H9 (cell line): ENCODE results near the gene KIF14. TPM values are rescaled to one million over a fixed set of nuclear protein-coding genes. Genes with fewer than 3 reads are reported as not detected.

Experiments used
- DNase-seq: peaks from one replicate; pipeline ENCODE4 v3.0.0-alpha.2; 2017
- H2AFZ ChIP-seq: one replicate; pipeline ENCODE4 v1.6.1; 2013; ENCODE audit warnings: mild to moderate bottlenecking, low read length, control low read depth, moderate library complexity
- H2AK5ac ChIP-seq: 2 replicates; pipeline ENCODE4 v1.6.1; 2013; ENCODE audit warnings: low read length, control low read depth, mixed read lengths; ENCODE audit not compliant: insufficient read length
- H2BK120ac ChIP-seq: one replicate; pipeline ENCODE4 v1.6.1; 2013; ENCODE audit warnings: low read depth, mild to moderate bottlenecking, low read length, control low read depth, inconsistent platforms; ENCODE audit not compliant: poor library complexity, severe bottlenecking
- H2BK12ac ChIP-seq: 2 replicates; pipeline ENCODE4 v1.6.1; 2013; ENCODE audit warnings: low read length, control low read depth, mixed read lengths, low read depth; ENCODE audit not compliant: insufficient read length
- H2BK15ac ChIP-seq: 2 replicates; pipeline ENCODE4 v1.6.1; 2013; ENCODE audit warnings: low read depth, low read length, control low read depth
- H2BK20ac ChIP-seq: one replicate; pipeline ENCODE4 v1.6.1; 2013; ENCODE audit warnings: low read depth, mild to moderate bottlenecking, low read length, control low read depth, inconsistent platforms; ENCODE audit not compliant: poor library complexity, severe bottlenecking
- H2BK5ac ChIP-seq: 2 replicates; pipeline ENCODE4 v1.6.1; 2013; ENCODE audit warnings: low read length, control low read depth, mixed read lengths; ENCODE audit not compliant: insufficient read length
- H3K14ac ChIP-seq: 2 replicates; pipeline ENCODE4 v1.6.1; 2013; ENCODE audit warnings: low read length, control low read depth; ENCODE audit not compliant: insufficient read depth
- H3K18ac ChIP-seq: 2 replicates; pipeline ENCODE4 v1.6.1; 2013; ENCODE audit warnings: low read depth, mild to moderate bottlenecking, mixed read lengths, low read length, control low read depth; ENCODE audit not compliant: insufficient read length
- H3K23ac ChIP-seq: 2 replicates; pipeline ENCODE4 v1.6.1; 2013; ENCODE audit warnings: low read length, control low read depth, mixed read lengths, low read depth; ENCODE audit not compliant: insufficient read length
- H3K23me2 ChIP-seq: 2 replicates; pipeline ENCODE4 v1.6.1; 2013; ENCODE audit warnings: low read depth, mild to moderate bottlenecking, mixed read lengths, low read length, control low read depth; ENCODE audit not compliant: insufficient read length, poor library complexity, severe bottlenecking
- H3K27ac ChIP-seq: 2 replicates; pipeline ENCODE4 v1.5.1; 2013; ENCODE audit warnings: low read length, control low read depth, mixed read lengths, low read depth; ENCODE audit not compliant: insufficient read length
- H3K27me3 ChIP-seq: 2 replicates; pipeline ENCODE4 v1.6.1; 2013; ENCODE audit warnings: low read length, control low read depth, inconsistent platforms; ENCODE audit not compliant: insufficient read depth
- H3K4ac ChIP-seq: 2 replicates; pipeline ENCODE4 v1.6.1; 2013; ENCODE audit warnings: low read depth, mild to moderate bottlenecking, control low read depth, inconsistent platforms, low read length, moderate library complexity
- H3K4me1 ChIP-seq: 2 replicates; pipeline ENCODE4 v1.6.1; 2013; ENCODE audit warnings: low read length, control low read depth, inconsistent platforms; ENCODE audit not compliant: insufficient read depth
- H3K4me2 ChIP-seq: 2 replicates; pipeline ENCODE4 v1.6.1; 2013; ENCODE audit warnings: low read length, control low read depth, mixed read lengths; ENCODE audit not compliant: insufficient read length, insufficient read depth
- H3K56ac ChIP-seq: 2 replicates; pipeline ENCODE4 v1.6.1; 2013; ENCODE audit warnings: low read depth, mild to moderate bottlenecking, mixed read lengths, low read length, control low read depth; ENCODE audit not compliant: insufficient read length
- H3K79me1 ChIP-seq: 2 replicates; pipeline ENCODE4 v1.6.1; 2013; ENCODE audit warnings: low read depth, mild to moderate bottlenecking, moderate library complexity, low read length, control low read depth, inconsistent platforms; ENCODE audit not compliant: insufficient read depth, poor library complexity, severe bottlenecking
- H3K79me2 ChIP-seq: 2 replicates; pipeline ENCODE4 v1.6.1; 2013; ENCODE audit warnings: low read length, control low read depth, inconsistent platforms; ENCODE audit not compliant: insufficient read depth
- H3K9ac ChIP-seq: 2 replicates; pipeline ENCODE4 v1.6.1; 2013; ENCODE audit warnings: low read length, control low read depth, mixed read lengths; ENCODE audit not compliant: insufficient read length; ENCODE audit errors: extremely low read depth
- H3K9me3 ChIP-seq: one replicate; pipeline ENCODE4 v1.6.1; 2013; ENCODE audit warnings: low read depth, low read length, inconsistent platforms; ENCODE audit not compliant: control insufficient read depth
- H3T11ph ChIP-seq: one replicate; pipeline ENCODE4 v1.6.1; 2013; ENCODE audit warnings: mild to moderate bottlenecking, low read length, control low read depth, inconsistent platforms
- H4K20me1 ChIP-seq: one replicate; pipeline ENCODE4 v1.6.1; 2013; ENCODE audit not compliant: control insufficient read depth, insufficient read length, insufficient read depth
- H4K5ac ChIP-seq: 2 replicates; pipeline ENCODE4 v1.6.1; 2013; ENCODE audit warnings: low read depth, mild to moderate bottlenecking, mixed read lengths, low read length, control low read depth; ENCODE audit not compliant: insufficient read length
- H4K8ac ChIP-seq: replicated peaks from 2 replicates; pipeline ENCODE4 v1.6.1; 2013; ENCODE audit warnings: low read length, control low read depth, mixed read lengths, low read depth; ENCODE audit not compliant: insufficient read length
- H4K91ac ChIP-seq: 2 replicates; pipeline ENCODE4 v1.6.1; 2013; ENCODE audit warnings: low read depth, mild to moderate bottlenecking, moderate library complexity, mixed read lengths, low read length, control low read depth; ENCODE audit not compliant: insufficient read length
- H3K27ac Mint-ChIP-seq, 3 experiments: 2 replicates in 2 of 3; 3 replicates in 1 of 3; pipeline ENCODE4 v1.8.0; 2020 to 2021; ENCODE audit warnings: mixed read lengths in 3 of 3, mild to moderate bottlenecking in 1 of 3, moderate library complexity in 1 of 3
- H3K27me3 Mint-ChIP-seq: 2 replicates; pipeline ENCODE4 v1.8.0; 2021; ENCODE audit warnings: low read depth, mild to moderate bottlenecking, moderate library complexity, mixed read lengths
- H3K36me3 Mint-ChIP-seq, 3 experiments: 2 replicates in 2 of 3; 3 replicates in 1 of 3; pipeline ENCODE4 v1.8.0; 2020 to 2021; ENCODE audit warnings: low read depth in 3 of 3, mixed read lengths in 3 of 3; ENCODE audit not compliant: insufficient read depth in 1 of 3
- H3K4me1 Mint-ChIP-seq, 2 experiments: 2 replicates each; pipeline ENCODE4 v1.8.0; 2020; ENCODE audit warnings: mixed read lengths in 2 of 2
- H3K4me3 Mint-ChIP-seq, 2 experiments: 2 replicates in 1 of 2; 3 replicates in 1 of 2; pipeline ENCODE4 v1.8.0; 2020 to 2021; ENCODE audit warnings: mild to moderate bottlenecking in 2 of 2, mixed read lengths in 2 of 2, moderate library complexity in 1 of 2
- H3K9me3 Mint-ChIP-seq, 2 experiments: 2 replicates in 1 of 2; 3 replicates in 1 of 2; pipeline ENCODE4 v1.8.0; 2020; ENCODE audit warnings: mild to moderate bottlenecking in 2 of 2, mixed read lengths in 2 of 2, moderate library complexity in 1 of 2
- CTCF ChIP-seq: fragments of 200-600 bp; sonication (generic); conservative IDR thresholded peaks from 3 replicates; pipeline ENCODE4 v1.8.0; 2021; ENCODE audit warnings: antibody characterized with exemption, mild to moderate bottlenecking
- WGBS: extraction: QIAGEN DNeasy Blood & Tissue Kit; methylation state at CpG from one replicate; pipeline ENCODE4 v1.1.7; 2013; ENCODE audit warnings: missing lambda C conversion rate, low lambda C conversion rate, mixed read lengths; ENCODE audit not compliant: insufficient read length; ENCODE audit errors: extremely low coverage; 5-methylcytosine and 5-hydroxymethylcytosine counted together
- total RNA-seq: library from RNA; stranded (reverse); gene quantifications from 2 replicates; pipeline ENCODE4 v1.2.1, GENCODE V29; 2021

Gene KIF14
- total RNA-seq, 1 experiment from 2014 or later: 18.2 TPM

DNA sequence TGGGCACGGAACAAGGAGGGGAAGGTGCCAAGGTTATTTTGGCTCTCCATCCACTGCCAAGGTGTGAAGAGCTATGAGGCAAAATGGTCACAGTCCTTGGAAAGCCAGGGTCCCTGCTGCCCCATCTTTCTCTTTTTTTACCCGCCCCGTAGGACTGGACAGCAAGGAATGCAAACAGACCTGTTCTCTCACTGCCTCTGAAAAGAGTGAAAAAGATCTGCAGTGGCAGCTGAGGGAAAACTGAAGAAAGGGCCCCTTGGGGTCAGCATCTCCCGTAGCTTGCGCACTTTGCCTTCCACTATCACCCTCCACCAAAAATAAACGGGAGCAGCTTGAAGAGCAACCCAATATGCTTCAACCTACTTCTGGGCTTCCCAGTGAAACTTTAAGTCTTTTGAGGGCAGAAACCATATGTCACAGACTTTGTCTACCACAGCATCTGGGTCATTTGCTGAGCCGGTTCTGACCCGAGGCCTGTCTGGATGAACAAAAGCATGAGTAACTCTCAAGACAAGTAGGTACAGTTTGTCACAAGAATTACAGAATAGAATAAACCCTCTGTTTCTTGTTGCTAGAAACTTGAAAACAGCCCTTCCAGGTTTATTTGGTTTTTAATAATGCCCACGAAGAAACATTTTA, 9.4 kb upstream of the KIF14 start:
- Histone ChIP-seq H3K18ac (no peak overlapping the region), H3K56ac (no peak overlapping the region), H2BK120ac (no peak overlapping the region), H4K8ac (no peak overlapping the region), H3T11ph (no peak overlapping the region), H2BK5ac (no peak overlapping the region), H4K91ac (no peak overlapping the region), H3K79me1 (no peaks in the 10 kb centered on the region), H2BK20ac (no peak overlapping the region), H3K14ac (no peak overlapping the region), H3K79me2 (no peaks in the 10 kb centered on the region), H3K4ac (no peak overlapping the region), H2AFZ (no peak overlapping the region), H3K9ac (no peak overlapping the region), H3K23ac (no peak overlapping the region), H2AK5ac (no peak overlapping the region), H4K20me1 (no peaks in the 10 kb centered on the region), H3K4me2 (no peak overlapping the region), H4K5ac (no peak overlapping the region), H3K23me2 (no peaks in the 10 kb centered on the region), H2BK15ac (no peak overlapping the region), H2BK12ac (no peak overlapping the region), H3K27ac (no peak overlapping the region), H3K4me1 (peaks cover 6% of the 10 kb centered on the region), H3K27me3 (no peaks in the 10 kb centered on the region), H3K9me3 (no peaks in the 10 kb centered on the region)
- DNase-seq: no peak
- Mint-ChIP-seq H3K4me1 (peaks cover 7 to 19% of the 10 kb centered on the region in 2 experiments), H3K9me3 (no peaks in the 10 kb centered on the region), H3K27me3 (no peaks in the 10 kb centered on the region; the same call in 1 of the 2 replicates), H3K36me3 (no peaks in the 10 kb centered on the region), H3K4me3 (no peak overlapping the region), H3K27ac (no peak overlapping the region)
- no peak for TF ChIP-seq CTCF
- no CpG with 5 or more reads among the region's 9 CpGs for WGBS
